HCT116 (cell line): ENCODE results near the gene PLOD1. TPM values are rescaled to one million over a fixed set of nuclear protein-coding genes. Genes with fewer than 3 reads are reported as not detected.

Source experiments
- ATAC-seq: fragments of 200-7000 bp; cut with Tn5 transposase; 2 replicates; pipeline ENCODE4 v1.9.1; 2020; ENCODE audit warnings: mild to moderate bottlenecking, moderate library complexity
- BruUV-seq: library from RNA; stranded (reverse); fragments of 400-500 nt; replicated peaks from 2 replicates; lab custom pipeline; 2021; lab: Mats Ljungman, UMichigan
- CTCF ChIA-PET: fragments of 300-600 bp; sonication (Branson Sonifier 250); formaldehyde crosslinking; loops from one replicate; lab custom pipeline; 2021; ENCODE audit warnings: antibody characterized with exemption; lab: Charles Lee
- POLR2A ChIA-PET: fragments of 300-600, 350-600 bp; sonication (Branson Sonifier 250); formaldehyde crosslinking; loops from one replicate; lab custom pipeline; 2021; ENCODE audit warnings: antibody characterized with exemption; lab: Charles Lee
- RAD21 ChIA-PET, 2 experiments: fragments of 300-600 bp; sonication (Branson Sonifier 250); formaldehyde crosslinking; loops; one replicate each; lab custom pipeline; 2023; ENCODE audit warnings: low total read pairs in 2 of 2; ENCODE audit not compliant: uncharacterized antibody in 2 of 2, unreplicated experiment in 2 of 2, low non-redundant PET in 1 of 2; lab: Charles Lee
- DNase-seq: peaks from one replicate; pipeline ENCODE4 v3.0.0-alpha.2; 2010; ENCODE audit warnings: low read depth, low spot score
- H2AFZ ChIP-seq: fragments of 200-600 bp; shearing (Covaris generic), sonication (generic); 2 replicates; pipeline ENCODE4 v1.6.1; 2017; ENCODE audit warnings: low read depth, mixed run types, mixed read lengths, antibody characterized with exemption, low read length; ENCODE audit not compliant: poor library complexity, severe bottlenecking
- H3K27ac ChIP-seq: 2 replicates; pipeline ENCODE4 v1.5.1; 2012; ENCODE audit warnings: low read depth, low read length
- H3K27me3 ChIP-seq: fragments of 200-600 bp; sonication (generic); 2 replicates; pipeline ENCODE4 v1.6.1; 2016; ENCODE audit warnings: mixed run types, low read length, mixed read lengths; ENCODE audit not compliant: insufficient read depth
- H3K36me3 ChIP-seq, 2 experiments: fragments of 200-500 bp in 1 of 2; fragments of 200-600 bp in 1 of 2; sonication (Bioruptor generic) in 1 of 2; sonication (generic) in 1 of 2; 2 replicates each; pipeline versions ENCODE4 v1.5.1 to v1.6.1; 2014 to 2016; ENCODE audit warnings: low read length in 2 of 2, inconsistent platforms in 1 of 2, mixed read lengths in 1 of 2, mixed run types in 1 of 2; ENCODE audit not compliant: insufficient read depth in 2 of 2, control insufficient read depth in 1 of 2
- H3K4me1 ChIP-seq, 2 experiments: fragments of 200-600 bp in 1 of 2; sonication (generic) in 1 of 2; 2 replicates each; pipeline versions ENCODE4 v1.5.1 to v1.6.1; 2012 to 2017; ENCODE audit warnings: low read length in 2 of 2, inconsistent platforms in 1 of 2, mild to moderate bottlenecking in 1 of 2, mixed read lengths in 1 of 2, mixed run types in 1 of 2, moderate library complexity in 1 of 2; ENCODE audit not compliant: insufficient read depth in 2 of 2, control insufficient read depth in 1 of 2
- H3K4me2 ChIP-seq: fragments of 200-600 bp; sonication (generic); 2 replicates; pipeline ENCODE4 v1.6.1; 2017; ENCODE audit warnings: mixed run types, low read length, mixed read lengths
- H3K4me3 ChIP-seq, 2 experiments: fragments of 200-600 bp in 1 of 2; sonication (generic) in 1 of 2; replicated peaks in 1 of 2; 2 replicates each; pipeline ENCODE4 v1.5.1; 2011 to 2016; ENCODE audit warnings: low read length in 2 of 2, control low read depth in 1 of 2, low read depth in 1 of 2, mild to moderate bottlenecking in 1 of 2, mixed read lengths in 1 of 2, mixed run types in 1 of 2
- H3K79me2 ChIP-seq: fragments of 200-600 bp; sonication (generic); 2 replicates; pipeline ENCODE4 v1.6.1; 2017; ENCODE audit warnings: mild to moderate bottlenecking, mixed run types, low read length, moderate library complexity, mixed read lengths; ENCODE audit not compliant: insufficient read depth
- H3K9ac ChIP-seq: fragments of 200-600 bp; sonication (generic); 2 replicates; pipeline ENCODE4 v1.6.1; 2016; ENCODE audit warnings: low read length, mixed read lengths
- H3K9me2 ChIP-seq: fragments of 200-600 bp; sonication (generic), shearing (Covaris generic); 2 replicates; pipeline ENCODE4 v1.6.1; 2017; ENCODE audit warnings: mixed run types, mild to moderate bottlenecking, moderate library complexity; ENCODE audit not compliant: insufficient read depth
- H3K9me3 ChIP-seq, 2 experiments: fragments of 200-500 bp in 1 of 2; fragments of 200-600 bp in 1 of 2; sonication (Bioruptor generic) in 1 of 2; sonication (generic) in 1 of 2; 2 replicates each; pipeline ENCODE4 v1.6.1; 2014 to 2017; ENCODE audit warnings: low read length in 2 of 2, mixed read lengths in 2 of 2, inconsistent platforms in 1 of 2, low read depth in 1 of 2, mild to moderate bottlenecking in 1 of 2, mixed run types in 1 of 2, moderate library complexity in 1 of 2; ENCODE audit not compliant: control insufficient read depth in 1 of 2, insufficient read depth in 1 of 2
- H4K20me1 ChIP-seq: fragments of 200-600 bp; sonication (generic), shearing (Covaris generic); 2 replicates; pipeline ENCODE4 v1.6.1; 2017; ENCODE audit warnings: mixed run types, mild to moderate bottlenecking, moderate library complexity; ENCODE audit not compliant: insufficient read depth
- CBX3 ChIP-seq: IDR thresholded peaks from 2 replicates; pipeline ENCODE4 v1.6.1; 2012; ENCODE audit warnings: low read depth
- CEBPB ChIP-seq: IDR thresholded peaks from 2 replicates; pipeline ENCODE4 v1.6.1; 2012; ENCODE audit warnings: low read depth
- EGR1 ChIP-seq: IDR thresholded peaks from 2 replicates; pipeline ENCODE4 v1.6.1; 2012; ENCODE audit warnings: low read depth
- JUND ChIP-seq: IDR thresholded peaks from 2 replicates; pipeline ENCODE4 v1.6.1; 2012
- MAX ChIP-seq: IDR thresholded peaks from 2 replicates; pipeline ENCODE4 v1.6.1; 2012
- POLR2A ChIP-seq: IDR thresholded peaks from 2 replicates; pipeline ENCODE4 v1.7.0; 2011; ENCODE audit warnings: borderline replicate concordance; ENCODE audit not compliant: insufficient read depth, insufficient read length; ENCODE audit errors: extremely low read depth
- POLR2AphosphoS5 ChIP-seq: IDR thresholded peaks from 2 replicates; pipeline ENCODE4 v1.6.1; 2011; ENCODE audit warnings: mild to moderate bottlenecking, low read depth, low read length, moderate library complexity
- RAD21 ChIP-seq: IDR thresholded peaks from 2 replicates; pipeline ENCODE4 v1.6.1; 2012; ENCODE audit warnings: low read depth, mild to moderate bottlenecking
- SP1 ChIP-seq: IDR thresholded peaks from 2 replicates; pipeline ENCODE4 v1.6.1; 2012; ENCODE audit warnings: low read depth
- YY1 ChIP-seq: IDR thresholded peaks from 2 replicates; pipeline ENCODE4 v1.6.1; 2011; ENCODE audit warnings: low read length, low read depth, moderate library complexity, mild to moderate bottlenecking; ENCODE audit not compliant: insufficient replicate concordance; ENCODE audit errors: extremely low read depth
- ZFX ChIP-seq: fragments of 450-650 bp; IDR thresholded peaks from 2 replicates; pipeline ENCODE4 v1.6.1; 2017
- intact Hi-C: fragments of 100-400 bp; cut with micrococcal nuclease; formaldehyde crosslinking; loops from 2 replicates; pipeline ENCODE4 v1.10.0; 2022
- total RNA-seq: library from RNA; stranded (reverse); gene quantifications from one replicate; pipeline ENCODE4 v1.2.1, GENCODE V29; 2021; ENCODE audit not compliant: unreplicated experiment
- TF ChIP-seq, protein P1 (sequence below), 3 experiments: fragments of 200-600 bp in 1 of 3; sonication (generic) in 1 of 3; IDR thresholded peaks in 2 of 3; conservative IDR thresholded peaks in 1 of 3; 2 replicates each; pipeline ENCODE4 v1.5.1; 2012 to 2017; ENCODE audit warnings: low read depth in 2 of 3, low read length in 2 of 3, antibody characterized with exemption in 1 of 3, borderline replicate concordance in 1 of 3, control low read depth in 1 of 3, mild to moderate bottlenecking in 1 of 3, mixed read lengths in 1 of 3, mixed run types in 1 of 3, moderate library complexity in 1 of 3; ENCODE audit not compliant: insufficient read depth in 1 of 3
- TF ChIP-seq, protein P2 (sequence below): IDR thresholded peaks from 2 replicates; pipeline ENCODE4 v1.6.1; 2012
- TF ChIP-seq, protein P3 (sequence below): IDR thresholded peaks from 2 replicates; pipeline ENCODE4 v1.6.1; 2011; ENCODE audit warnings: mild to moderate bottlenecking, low read length, moderate library complexity; ENCODE audit not compliant: insufficient replicate concordance; ENCODE audit errors: extremely low read depth

The PLOD1 gene
- total RNA-seq, 1 experiment from 2014 or later: 175 TPM

- no TSS peak for BruUV-seq
- H3K4me1 ChIP-seq: peaks cover 0 to 14% of the 10 kb centered on the region in 2 experiments; a peak in 2 of 4 replicates
- CTCF ChIA-PET: no interaction called here
- H2AFZ ChIP-seq: no peak overlapping the region
- no peaks in the 10 kb centered on the region for H3K9me3 ChIP-seq
- TF ChIP-seq YY1 (no peak), EGR1 (no peak), POLR2A (no peak), RAD21 (no peak), JUND (no peak), CBX3 (no peak), SP1 (no peak), ZFX (no peak), POLR2AphosphoS5 (no peak)
- TF ChIP-seq, all 23 proteins: peak for 0
- ChIA-PET RAD21 (no interaction called here), POLR2A (interaction anchor here (0.6 kb wide), 1 partner anchor 18 kb away, joined by 3 read pairs; no protein-coding TSS in a partner anchor)
- H4K20me1 ChIP-seq: no peaks in the 10 kb centered on the region
- H3K36me3 ChIP-seq: peaks cover 36 to 65% of the 10 kb centered on the region in 2 experiments
- no peaks in the 10 kb centered on the region for H3K27me3 ChIP-seq
- H3K9me2 ChIP-seq: no peaks in the 10 kb centered on the region
- ATAC-seq: no peak
- H3K9ac ChIP-seq: no peak overlapping the region
- H3K27ac ChIP-seq: no peak overlapping the region
- no peaks in the 10 kb centered on the region for H3K79me2 ChIP-seq
- H3K4me3 ChIP-seq: no peak overlapping the region
- DNase-seq: no peak
- H3K4me2 ChIP-seq: no peak overlapping the region
- intact Hi-C loops: no loop called here
Observed at GRCh38 chr1:11999236-11999635, 64.7 kb downstream of the PLOD1 start.

- no peaks in the 10 kb centered on the region for H3K9me2 ChIP-seq
- peak overlapping the region; percentile 15 for H3K27ac ChIP-seq
- H2AFZ ChIP-seq: no peak overlapping the region
- TSS peak; percentile 92 for BruUV-seq
- intact Hi-C loops: no loop called here
- DNase-seq: peak; percentile 77
- no peaks in the 10 kb centered on the region for H3K27me3 ChIP-seq
- peak; percentile 54 for ATAC-seq
- peaks cover 0 to 14% of the 10 kb centered on the region in 2 experiments; a peak in 2 of 4 replicates for H3K4me1 ChIP-seq
- ChIA-PET POLR2A (interaction anchor here (1.0 kb wide), 1 partner anchor 18 kb away, joined by 3 read pairs; the partner anchor contains the start of gene MIIP), RAD21 (no interaction called here)
- no peak overlapping the region for H3K9ac ChIP-seq
- H3K4me2 ChIP-seq: peak overlapping the region; percentile 24; the same call in 1 of the 2 replicates
- H4K20me1 ChIP-seq: no peaks in the 10 kb centered on the region
- no peaks in the 10 kb centered on the region for H3K9me3 ChIP-seq
- TF ChIP-seq, protein P1, sequence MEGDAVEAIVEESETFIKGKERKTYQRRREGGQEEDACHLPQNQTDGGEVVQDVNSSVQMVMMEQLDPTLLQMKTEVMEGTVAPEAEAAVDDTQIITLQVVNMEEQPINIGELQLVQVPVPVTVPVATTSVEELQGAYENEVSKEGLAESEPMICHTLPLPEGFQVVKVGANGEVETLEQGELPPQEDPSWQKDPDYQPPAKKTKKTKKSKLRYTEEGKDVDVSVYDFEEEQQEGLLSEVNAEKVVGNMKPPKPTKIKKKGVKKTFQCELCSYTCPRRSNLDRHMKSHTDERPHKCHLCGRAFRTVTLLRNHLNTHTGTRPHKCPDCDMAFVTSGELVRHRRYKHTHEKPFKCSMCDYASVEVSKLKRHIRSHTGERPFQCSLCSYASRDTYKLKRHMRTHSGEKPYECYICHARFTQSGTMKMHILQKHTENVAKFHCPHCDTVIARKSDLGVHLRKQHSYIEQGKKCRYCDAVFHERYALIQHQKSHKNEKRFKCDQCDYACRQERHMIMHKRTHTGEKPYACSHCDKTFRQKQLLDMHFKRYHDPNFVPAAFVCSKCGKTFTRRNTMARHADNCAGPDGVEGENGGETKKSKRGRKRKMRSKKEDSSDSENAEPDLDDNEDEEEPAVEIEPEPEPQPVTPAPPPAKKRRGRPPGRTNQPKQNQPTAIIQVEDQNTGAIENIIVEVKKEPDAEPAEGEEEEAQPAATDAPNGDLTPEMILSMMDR (IDR thresholded peaks at IDR 0.05 in 2 of 3, conservative IDR thresholded peaks at IDR 0.05 in 1 of 3; ENCODE audit: borderline replicate concordance in 1 of 3, insufficient read depth in 1 of 3, low read depth in 2 of 3, low read length in 2 of 3): peak; percentile 36 to 75 (median 68); a peak in 4 of 6 replicates
- TF ChIP-seq CBX3 (no peak), ZFX (no peak), CEBPB (peak; percentile 85), RAD21 (peak; percentile 48), MAX (no peak), YY1 (no peak)
- TF ChIP-seq, protein P2, sequence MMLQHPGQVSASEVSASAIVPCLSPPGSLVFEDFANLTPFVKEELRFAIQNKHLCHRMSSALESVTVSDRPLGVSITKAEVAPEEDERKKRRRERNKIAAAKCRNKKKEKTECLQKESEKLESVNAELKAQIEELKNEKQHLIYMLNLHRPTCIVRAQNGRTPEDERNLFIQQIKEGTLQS: no peak
- TF ChIP-seq, protein P3, sequence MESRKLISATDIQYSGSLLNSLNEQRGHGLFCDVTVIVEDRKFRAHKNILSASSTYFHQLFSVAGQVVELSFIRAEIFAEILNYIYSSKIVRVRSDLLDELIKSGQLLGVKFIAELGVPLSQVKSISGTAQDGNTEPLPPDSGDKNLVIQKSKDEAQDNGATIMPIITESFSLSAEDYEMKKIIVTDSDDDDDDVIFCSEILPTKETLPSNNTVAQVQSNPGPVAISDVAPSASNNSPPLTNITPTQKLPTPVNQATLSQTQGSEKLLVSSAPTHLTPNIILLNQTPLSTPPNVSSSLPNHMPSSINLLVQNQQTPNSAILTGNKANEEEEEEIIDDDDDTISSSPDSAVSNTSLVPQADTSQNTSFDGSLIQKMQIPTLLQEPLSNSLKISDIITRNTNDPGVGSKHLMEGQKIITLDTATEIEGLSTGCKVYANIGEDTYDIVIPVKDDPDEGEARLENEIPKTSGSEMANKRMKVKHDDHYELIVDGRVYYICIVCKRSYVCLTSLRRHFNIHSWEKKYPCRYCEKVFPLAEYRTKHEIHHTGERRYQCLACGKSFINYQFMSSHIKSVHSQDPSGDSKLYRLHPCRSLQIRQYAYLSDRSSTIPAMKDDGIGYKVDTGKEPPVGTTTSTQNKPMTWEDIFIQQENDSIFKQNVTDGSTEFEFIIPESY: no peak
- TF ChIP-seq, all 23 proteins: peak for 3
- peaks cover 36 to 74% of the 10 kb centered on the region in 2 experiments for H3K36me3 ChIP-seq
- H3K79me2 ChIP-seq: no peaks in the 10 kb centered on the region
- CTCF ChIA-PET: interaction anchor here (1.1 kb wide), 1 partner anchor 92 kb away, joined by 3 read pairs; no protein-coding TSS in a partner anchor
- H3K4me3 ChIP-seq: no peak overlapping the region
Observed at GRCh38 chr1:12001249-12001917, 66.9 kb downstream of the PLOD1 start.
